Kidney epithelial cell (primary cell): ENCODE results near the gene MRGPRD. TPM values are rescaled to one million over a fixed set of nuclear protein-coding genes. Genes with fewer than 3 reads are reported as not detected.

Experiments
- DNase-seq: peaks from one replicate; pipeline ENCODE4 v3.0.0-alpha.2; 2010; ENCODE audit warnings: low read depth
- H3K27me3 ChIP-seq: 2 replicates; pipeline ENCODE4 v1.6.0; 2011; ENCODE audit warnings: low read length; ENCODE audit not compliant: control insufficient read depth, insufficient read depth
- H3K36me3 ChIP-seq: 2 replicates; pipeline ENCODE4 v1.5.1; 2011; ENCODE audit warnings: low read length; ENCODE audit not compliant: control insufficient read depth, insufficient read depth
- H3K4me3 ChIP-seq: 2 replicates; pipeline ENCODE4 v1.5.1; 2011; ENCODE audit warnings: low read depth, mild to moderate bottlenecking, control low read depth, low read length
- CTCF ChIP-seq: IDR thresholded peaks from 2 replicates; pipeline ENCODE4 v1.5.1; 2011; ENCODE audit warnings: mild to moderate bottlenecking, moderate library complexity, low read length, control low read depth, inconsistent platforms; ENCODE audit not compliant: insufficient read depth, poor library complexity, severe bottlenecking
- total RNA-seq: library from RNA; depleted of rRNA; stranded (reverse); fragments of >200 nt; gene quantifications from 2 replicates; pipeline ENCODE4 v1.2.3, GENCODE V29; 2015

The MRGPRD gene
- total RNA-seq, 1 donor from 2014 or later: not detected

DNA sequence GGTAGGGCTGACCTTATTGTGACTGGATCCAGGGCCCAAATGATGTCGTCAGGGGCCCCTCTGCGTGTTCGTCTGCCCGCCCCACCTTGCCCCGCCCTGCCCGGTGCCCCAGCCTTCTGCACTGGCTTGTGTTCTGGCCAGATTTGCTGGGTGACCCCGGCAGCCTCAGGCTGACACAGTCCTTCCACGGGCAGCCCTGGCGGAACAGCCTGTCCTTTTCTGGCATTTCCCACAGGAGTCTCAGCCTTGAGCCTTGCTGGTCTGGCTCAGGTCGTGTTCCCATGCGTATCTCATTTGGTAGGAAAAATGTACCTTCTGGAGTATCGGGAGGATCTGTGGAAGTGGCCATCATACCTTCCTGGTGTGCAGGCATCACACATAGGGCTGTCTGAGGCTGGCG lies 46.1 kb downstream of the MRGPRD start:
- H3K27me3 ChIP-seq: no peaks in the 10 kb centered on the region
- peaks cover 1% of the 10 kb centered on the region for H3K36me3 ChIP-seq
- TF ChIP-seq CTCF: no peak
- DNase-seq: no peak
- H3K4me3 ChIP-seq: no peak overlapping the region

- Histone ChIP-seq H3K4me3 (no peak overlapping the region), H3K36me3 (peaks cover 1% of the 10 kb centered on the region), H3K27me3 (no peaks in the 10 kb centered on the region)
- DNase-seq: no peak
- TF ChIP-seq CTCF: no peak
These were observed 46.5 kb downstream of the MRGPRD start for GRCh38 chr11:68934321-68934645.

GRCh38 chr11:68933605-68934320 lies 47.0 kb downstream of the MRGPRD start:
- no peak for TF ChIP-seq CTCF
- H3K36me3 ChIP-seq: peaks cover 1% of the 10 kb centered on the region
- no peak overlapping the region for H3K4me3 ChIP-seq
- H3K27me3 ChIP-seq: no peaks in the 10 kb centered on the region
- DNase-seq: no peak

- DNase-seq: no peak
- no peak for TF ChIP-seq CTCF
- Histone ChIP-seq H3K27me3 (no peaks in the 10 kb centered on the region), H3K4me3 (no peak overlapping the region), H3K36me3 (peaks cover 2% of the 10 kb centered on the region)
These were observed 47.7 kb downstream of the MRGPRD start for GRCh38 chr11:68932933-68933577.

DNA sequence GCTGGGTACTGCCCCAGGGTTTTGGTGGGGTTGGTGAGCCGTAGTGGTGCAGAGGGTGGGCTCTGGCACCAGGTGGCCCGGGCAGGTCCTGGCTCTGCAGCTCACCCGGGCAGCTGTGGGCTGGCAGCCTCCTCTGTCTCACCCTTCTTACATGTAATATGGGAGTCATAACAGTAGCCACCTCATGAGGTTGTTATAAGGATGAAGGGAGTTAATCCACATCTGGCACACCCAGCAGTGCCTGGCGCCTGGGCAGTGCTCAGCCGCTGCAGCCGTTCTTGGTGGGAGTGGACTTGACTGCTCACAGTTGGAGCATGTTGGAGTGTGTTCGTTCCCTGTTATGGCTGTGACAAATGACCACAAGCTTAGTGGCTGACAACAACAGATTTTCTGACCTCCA lies 48.4 kb downstream of the MRGPRD start:
- peaks cover 1% of the 10 kb centered on the region for H3K36me3 ChIP-seq
- H3K4me3 ChIP-seq: no peak overlapping the region
- no peaks in the 10 kb centered on the region for H3K27me3 ChIP-seq
- no peak for TF ChIP-seq CTCF
- no peak for DNase-seq

DNA sequence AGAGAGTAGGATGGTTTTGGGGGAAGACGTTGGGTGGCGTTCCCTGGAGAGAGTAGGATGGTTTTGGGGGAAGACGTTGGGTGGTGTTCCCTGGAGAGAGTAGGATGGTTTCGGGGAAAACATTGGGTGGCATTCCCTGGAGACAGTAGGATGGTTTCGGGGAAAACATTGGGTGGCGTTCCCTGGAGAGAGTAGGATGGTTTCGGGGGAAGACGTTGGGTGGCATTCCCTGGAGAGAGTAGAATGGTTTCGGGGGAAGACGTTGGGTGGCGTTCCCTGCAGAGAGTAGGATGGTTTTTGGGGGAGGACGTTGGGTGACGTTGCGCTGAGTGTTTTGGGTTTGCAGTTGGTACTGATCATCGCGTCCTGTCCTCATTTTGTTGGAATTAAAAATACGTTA lies 48.9 kb downstream of the MRGPRD start:
- DNase-seq: no peak
- H3K4me3 ChIP-seq: no peak overlapping the region
- no peak for TF ChIP-seq CTCF
- no peaks in the 10 kb centered on the region for H3K27me3 ChIP-seq
- peaks cover 1% of the 10 kb centered on the region for H3K36me3 ChIP-seq
